ENCODE data around the gene BRMS1.

- no peak for TF ChIP-seq POLR2AphosphoS5 (IDR thresholded peaks at IDR 0.05; ENCODE audit: low read depth, low read length)
- TF ChIP-seq CTCF (IDR thresholded peaks at IDR 0.05), result no peak
- no peak for TF ChIP-seq SIN3A (IDR thresholded peaks at IDR 0.05; ENCODE audit: borderline replicate concordance, insufficient read depth, low read depth, low read length)
- no peak for TF ChIP-seq REST (IDR thresholded peaks at IDR 0.05; ENCODE audit: insufficient read depth in 1 of 2, low read depth in 2 of 2, low read length in 1 of 2)
- TF ChIP-seq TCF7L2 (IDR thresholded peaks at IDR 0.05; ENCODE audit: low read depth, low read length), result no peak
Measured at GRCh38 chr11:66317723-66318599, 26.9 kb downstream of the BRMS1 start.
